ENCODE data around the gene DPP3. TPM values are rescaled to one million over a fixed set of nuclear protein-coding genes. Genes with fewer than 3 reads are reported as not detected.
A peak's percentile ranks its signal among the peaks of the same experiment; 100 is the strongest.

The DPP3 gene
- total RNA-seq, 4 donors from 2014 or later: 32.8 to 116 (median 53.4) TPM

DNA sequence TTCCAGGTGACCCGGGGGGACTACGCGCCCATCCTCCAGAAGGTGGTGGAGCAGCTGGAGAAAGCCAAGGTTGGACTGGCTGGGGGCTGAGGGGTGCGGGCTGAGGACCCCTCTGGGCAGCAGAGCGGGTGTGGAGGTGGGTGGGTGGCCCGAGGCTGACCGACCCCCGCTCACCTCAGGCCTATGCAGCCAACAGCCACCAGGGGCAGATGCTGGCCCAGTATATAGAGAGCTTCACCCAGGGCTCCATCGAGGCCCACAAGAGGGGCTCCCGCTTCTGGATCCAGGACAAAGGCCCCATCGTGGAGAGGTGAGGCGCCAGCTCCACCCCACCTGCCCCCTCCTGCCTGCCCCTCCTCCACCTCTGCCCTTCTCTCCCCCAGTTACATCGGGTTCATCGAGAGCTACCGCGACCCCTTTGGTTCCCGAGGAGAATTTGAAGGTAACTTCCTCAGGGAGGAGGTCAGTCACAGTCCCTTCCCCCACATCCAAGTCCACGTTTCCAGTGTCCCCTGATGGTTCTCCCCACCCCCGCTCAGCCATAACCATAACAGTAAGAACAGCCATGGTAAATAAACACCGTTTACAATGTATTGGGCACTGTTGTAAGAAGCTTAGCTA, 11.2 kb downstream of the DPP3 start:
- H3K27ac ChIP-seq: no peak overlapping the region
- H3K9me3 ChIP-seq: no peaks in the 10 kb centered on the region
- intact Hi-C loops (cut with DNase I; ENCODE audit: low total_unique reads): no loop called here
- 74% methylated on average over 20 of the region's 20 CpGs; no CpG with 5 or more reads in 1 of the 2 donors for WGBS, 2 donors (ENCODE audit: low coverage in 1 of 2)
- no peak for DNase-seq
- TF ChIP-seq POLR2A (IDR thresholded peaks at IDR 0.05): no peak
- TF ChIP-seq POLR2AphosphoS5 (IDR thresholded peaks at IDR 0.05): no peak
- TF ChIP-seq, protein P1, sequence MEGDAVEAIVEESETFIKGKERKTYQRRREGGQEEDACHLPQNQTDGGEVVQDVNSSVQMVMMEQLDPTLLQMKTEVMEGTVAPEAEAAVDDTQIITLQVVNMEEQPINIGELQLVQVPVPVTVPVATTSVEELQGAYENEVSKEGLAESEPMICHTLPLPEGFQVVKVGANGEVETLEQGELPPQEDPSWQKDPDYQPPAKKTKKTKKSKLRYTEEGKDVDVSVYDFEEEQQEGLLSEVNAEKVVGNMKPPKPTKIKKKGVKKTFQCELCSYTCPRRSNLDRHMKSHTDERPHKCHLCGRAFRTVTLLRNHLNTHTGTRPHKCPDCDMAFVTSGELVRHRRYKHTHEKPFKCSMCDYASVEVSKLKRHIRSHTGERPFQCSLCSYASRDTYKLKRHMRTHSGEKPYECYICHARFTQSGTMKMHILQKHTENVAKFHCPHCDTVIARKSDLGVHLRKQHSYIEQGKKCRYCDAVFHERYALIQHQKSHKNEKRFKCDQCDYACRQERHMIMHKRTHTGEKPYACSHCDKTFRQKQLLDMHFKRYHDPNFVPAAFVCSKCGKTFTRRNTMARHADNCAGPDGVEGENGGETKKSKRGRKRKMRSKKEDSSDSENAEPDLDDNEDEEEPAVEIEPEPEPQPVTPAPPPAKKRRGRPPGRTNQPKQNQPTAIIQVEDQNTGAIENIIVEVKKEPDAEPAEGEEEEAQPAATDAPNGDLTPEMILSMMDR (IDR thresholded peaks at IDR 0.05): peak in 1 of 5 experiments; percentile 12
- TF ChIP-seq EP300 (IDR thresholded peaks at IDR 0.05; ENCODE audit: low read depth): no peak
- peaks cover 0 to 5% (median 0%) of the 10 kb centered on the region in 4 donors for H3K4me1 ChIP-seq
- no peak overlapping the region for H3K4me3 ChIP-seq
- in situ Hi-C loops (cut with MboI; ENCODE audit: low pct_ligation_motif_present in 1 of 4, low pct_unique_long_range_greater_than_20kb in 1 of 4, low sequenced_read_pairs in 3 of 4): no loop called here
- no peaks in the 10 kb centered on the region for H3K27me3 ChIP-seq
- H3K36me3 ChIP-seq: peaks cover 0 to 17% (median 7%) of the 10 kb centered on the region in 4 donors

DNA sequence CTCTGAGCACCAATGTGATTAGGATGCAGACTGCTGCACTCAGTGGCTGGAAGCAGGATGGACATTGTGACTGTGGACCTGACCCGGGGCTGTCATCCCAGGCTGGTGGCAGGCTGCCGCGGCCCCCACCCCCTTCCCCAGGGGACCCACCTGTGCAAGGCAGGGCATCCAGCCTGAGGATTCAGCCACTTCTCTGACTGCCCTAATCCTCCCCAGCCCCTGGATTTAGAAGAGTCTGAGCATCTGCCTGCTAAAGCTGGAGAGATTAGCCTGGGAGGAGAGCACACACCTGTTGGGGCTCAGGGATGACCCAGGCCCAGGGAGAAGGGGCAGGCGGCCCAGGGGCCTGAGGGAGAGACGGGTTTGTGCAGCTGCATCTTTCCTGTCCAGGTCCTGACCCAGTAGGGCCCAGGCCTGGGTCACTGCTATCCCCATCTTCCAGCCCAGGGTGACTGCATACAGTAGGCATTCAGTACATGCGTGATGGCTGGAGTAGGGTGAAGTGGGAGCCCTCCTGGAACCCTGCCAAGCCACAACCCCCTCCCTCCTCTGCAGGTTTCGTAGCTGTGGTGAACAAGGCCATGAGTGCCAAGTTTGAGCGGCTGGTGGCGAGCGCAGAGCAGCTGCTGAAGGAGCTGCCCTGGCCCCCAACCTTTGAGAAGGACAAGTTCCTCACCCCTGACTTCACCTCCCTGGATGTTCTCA, 12.1 kb downstream of the DPP3 start:
- no peak overlapping the region for H3K4me3 ChIP-seq
- no peaks in the 10 kb centered on the region for H3K27me3 ChIP-seq
- H3K9me3 ChIP-seq: no peaks in the 10 kb centered on the region
- intact Hi-C loops (cut with DNase I; ENCODE audit: low total_unique reads): no loop called here
- peaks cover 0 to 17% (median 4%) of the 10 kb centered on the region in 4 donors for H3K36me3 ChIP-seq
- no peak for DNase-seq
- in situ Hi-C loops (cut with MboI; ENCODE audit: low pct_ligation_motif_present in 1 of 4, low pct_unique_long_range_greater_than_20kb in 1 of 4, low sequenced_read_pairs in 3 of 4): no loop called here
- H3K4me1 ChIP-seq: peaks cover 0 to 5% (median 0%) of the 10 kb centered on the region in 4 donors
- TF ChIP-seq EP300 (IDR thresholded peaks at IDR 0.05; ENCODE audit: low read depth): no peak
- TF ChIP-seq, protein P1 (IDR thresholded peaks at IDR 0.05): no peak
- WGBS, 2 donors (ENCODE audit: low coverage in 1 of 2): 88% methylated on average over 7 of the region's 10 CpGs; no CpG with 5 or more reads in 1 of the 2 donors
- no peak overlapping the region for H3K27ac ChIP-seq

DNA sequence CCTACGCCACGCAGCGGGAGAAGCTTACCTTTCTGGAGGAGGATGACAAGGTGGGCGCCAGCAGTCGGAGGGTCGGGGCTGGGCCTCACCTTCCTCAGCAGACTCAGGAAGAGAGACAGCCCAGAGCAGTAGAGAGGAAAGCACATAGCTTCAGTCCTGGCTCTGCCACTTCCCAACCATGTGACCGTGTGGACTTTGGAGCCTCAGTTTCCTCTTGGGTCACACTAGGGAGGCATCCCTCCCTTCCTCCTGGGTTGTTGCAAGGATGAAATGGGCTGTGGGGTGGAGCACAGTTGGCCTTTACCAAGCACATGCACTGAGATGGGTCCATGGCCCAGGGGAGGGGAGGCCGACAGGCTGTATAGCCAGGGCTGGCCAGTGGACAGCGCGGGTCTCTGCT, 12.9 kb downstream of the DPP3 start:
- Histone ChIP-seq H3K27ac (no peak overlapping the region), H3K27me3 (no peaks in the 10 kb centered on the region), H3K4me3 (no peak overlapping the region), H3K36me3 (peaks cover 0 to 9% (median under 1%) of the 10 kb centered on the region in 4 donors), H3K4me1 (peaks cover 0 to 6% (median 0%) of the 10 kb centered on the region in 4 donors), H3K9me3 (no peaks in the 10 kb centered on the region)
- no peak for DNase-seq
- in situ Hi-C loops (cut with MboI; ENCODE audit: low pct_ligation_motif_present in 1 of 4, low pct_unique_long_range_greater_than_20kb in 1 of 4, low sequenced_read_pairs in 3 of 4): no loop called here
- WGBS, 2 donors (ENCODE audit: low coverage in 1 of 2): 95% methylated on average over 10 of the region's 10 CpGs; no CpG with 5 or more reads in 1 of the 2 donors
- intact Hi-C loops (cut with DNase I; ENCODE audit: low total_unique reads): no loop called here
- TF ChIP-seq, protein P1 (IDR thresholded peaks at IDR 0.05): no peak
- TF ChIP-seq EP300 (IDR thresholded peaks at IDR 0.05; ENCODE audit: low read depth): no peak
- TF ChIP-seq POLR2AphosphoS5 (IDR thresholded peaks at IDR 0.05): no peak
- TF ChIP-seq POLR2A (IDR thresholded peaks at IDR 0.05): no peak

DNA sequence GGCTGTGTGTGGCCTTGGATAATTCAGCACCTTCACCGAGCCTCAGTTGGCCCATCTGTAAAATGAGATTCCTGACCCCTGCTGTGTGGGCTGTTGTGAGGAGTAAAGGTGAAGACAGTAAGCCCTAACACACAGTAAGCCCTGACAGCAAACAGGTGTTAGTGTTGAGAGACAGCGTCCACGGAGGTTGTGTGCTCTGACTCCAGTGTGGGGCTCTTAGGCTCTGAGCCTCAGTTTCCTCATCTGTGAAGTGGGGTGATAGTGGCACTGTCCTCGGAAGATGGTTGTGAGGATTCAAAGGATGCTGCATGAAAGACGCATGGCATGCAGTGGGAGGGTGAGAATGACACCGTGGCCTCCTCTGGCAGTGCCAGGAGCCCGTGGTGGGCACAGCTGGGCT, 14.2 kb downstream of the DPP3 start:
- no peak overlapping the region for H3K4me3 ChIP-seq
- H3K27ac ChIP-seq: no peak overlapping the region
- intact Hi-C loops (cut with DNase I; ENCODE audit: low total_unique reads): no loop called here
- WGBS, 2 donors (ENCODE audit: low coverage in 1 of 2): 91% methylated on average over 7 of the region's 7 CpGs; no CpG with 5 or more reads in 1 of the 2 donors
- in situ Hi-C loops (cut with MboI; ENCODE audit: low pct_ligation_motif_present in 1 of 4, low pct_unique_long_range_greater_than_20kb in 1 of 4, low sequenced_read_pairs in 3 of 4): no loop called here
- H3K27me3 ChIP-seq: no peaks in the 10 kb centered on the region
- H3K4me1 ChIP-seq: peaks cover 0 to 9% (median 0%) of the 10 kb centered on the region in 4 donors
- no peak for DNase-seq
- peaks cover 0 to 2% (median 0%) of the 10 kb centered on the region in 4 donors for H3K36me3 ChIP-seq
- no peaks in the 10 kb centered on the region for H3K9me3 ChIP-seq
- TF ChIP-seq POLR2AphosphoS5 (IDR thresholded peaks at IDR 0.05) (no peak), POLR2A (IDR thresholded peaks at IDR 0.05) (no peak), EP300 (IDR thresholded peaks at IDR 0.05; ENCODE audit: low read depth) (no peak)
- TF ChIP-seq, protein P1 (IDR thresholded peaks at IDR 0.05): no peak

All from transverse colon (tissue), 4 donors.